ENCODE data around the gene GIT2. TPM values are rescaled to one million over a fixed set of nuclear protein-coding genes. Genes with fewer than 3 reads are reported as not detected.

The GIT2 gene
- total and polyA plus RNA-seq, 2 of the 8 experiments (the other 6 are each of a cell fraction or from before 2014, with no cell fraction given) = 9.6 to 20.7 TPM

- no peak for TF ChIP-seq CREB1 (IDR thresholded peaks at IDR 0.05)
Measured at GRCh38 chr12:109952160-109952858, 43.9 kb downstream of the GIT2 start (continued).
